GM21737 (cell line): ENCODE data around the gene STIM2.
"Not testable (repeated sequence)": the region's sequence is repeated elsewhere in the genome, so short reads cannot be mapped to it uniquely, and the experiment has no call there.

Experiments used
- ATAC-seq: cut with Tn5 transposase; IDR thresholded peaks from one replicate; pipeline ENCODE4 v1.9.1; 2021; ENCODE audit warnings: mild to moderate bottlenecking, moderate library complexity; ENCODE audit not compliant: unreplicated experiment

STIM2 gene

DNA sequence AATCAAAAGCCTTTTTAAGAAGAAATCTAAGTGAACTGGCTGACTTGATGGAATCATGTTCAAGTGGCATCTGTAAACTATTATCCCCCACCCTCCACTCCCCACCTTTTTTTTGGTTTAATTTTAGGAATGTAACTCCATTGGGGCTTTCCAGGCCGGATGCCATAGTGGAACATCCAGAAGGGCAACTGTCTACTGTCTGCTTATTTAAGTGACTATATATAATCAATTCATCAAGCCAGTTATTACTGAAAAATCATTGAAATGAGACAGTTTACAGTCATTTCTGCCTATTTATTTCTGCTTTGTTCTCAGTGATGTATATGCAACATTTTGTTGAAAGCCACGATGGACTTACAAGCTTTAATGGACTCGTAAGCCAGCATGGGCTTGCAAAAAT is 162.3 kb downstream of the STIM2 start:
- ATAC-seq: no peak

DNA sequence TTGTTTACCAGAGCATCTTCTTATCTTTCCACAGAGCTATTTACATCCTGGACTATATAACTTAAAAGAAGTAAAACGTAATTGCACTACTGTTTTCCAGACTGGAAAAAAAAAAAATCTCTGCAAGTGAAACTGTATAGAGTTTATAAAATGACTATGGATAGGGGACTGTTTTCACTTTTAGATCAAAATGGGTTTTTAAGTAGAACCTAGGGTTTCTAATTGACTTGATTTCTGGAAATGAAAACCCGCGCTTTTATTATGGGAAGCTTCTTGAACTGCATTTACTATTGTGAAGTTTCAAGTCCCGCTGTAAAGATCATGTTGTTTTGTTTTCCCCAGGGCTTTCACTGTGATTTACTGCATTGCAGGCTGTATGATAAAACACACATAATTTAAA is 162.7 kb downstream of the STIM2 start:
- ATAC-seq: no peak

- no peak for ATAC-seq
These were observed 164.2 kb downstream of the STIM2 start for GRCh38 chr4:27024805-27025204.

- ATAC-seq: no peak
These were observed 166.8 kb downstream of the STIM2 start for GRCh38 chr4:27027428-27027827.

GRCh38 chr4:27035127-27035526 is 174.5 kb downstream of the STIM2 start:
- not testable (repeated sequence) for ATAC-seq

- ATAC-seq: no peak
These were observed 179.7 kb downstream of the STIM2 start for GRCh38 chr4:27040356-27040755.

DNA sequence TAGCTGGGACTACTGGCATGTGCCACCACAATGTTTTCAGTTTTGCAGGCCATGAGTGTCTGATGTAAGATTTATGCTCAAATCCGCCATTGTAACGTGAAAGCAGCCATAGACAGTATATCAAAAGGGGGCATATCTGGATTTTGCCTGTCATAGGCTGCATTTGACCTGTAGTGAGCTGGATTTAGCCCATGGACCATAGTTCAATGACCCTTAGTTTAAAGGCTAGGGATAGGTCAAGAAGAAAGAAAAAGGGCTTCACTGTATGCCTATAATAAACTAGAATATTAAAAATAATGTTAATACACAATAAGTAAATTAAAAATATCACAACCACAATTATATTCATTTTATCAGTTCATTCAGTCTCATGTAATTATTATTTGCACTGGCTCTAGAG is 181.8 kb downstream of the STIM2 start:
- ATAC-seq: no peak

- no peak for ATAC-seq
These were observed 182.6 kb downstream of the STIM2 start for GRCh38 chr4:27043200-27043599.

- ATAC-seq: no peak
These were observed 186.2 kb downstream of the STIM2 start for GRCh38 chr4:27046851-27047250.

GRCh38 chr4:27048429-27049238 is 188.0 kb downstream of the STIM2 start:
- ATAC-seq: no peak

GRCh38 chr4:27049239-27049829 is 188.7 kb downstream of the STIM2 start:
- no peak for ATAC-seq

- ATAC-seq: no peak
These were observed 190.1 kb downstream of the STIM2 start for GRCh38 chr4:27050731-27051130.

DNA sequence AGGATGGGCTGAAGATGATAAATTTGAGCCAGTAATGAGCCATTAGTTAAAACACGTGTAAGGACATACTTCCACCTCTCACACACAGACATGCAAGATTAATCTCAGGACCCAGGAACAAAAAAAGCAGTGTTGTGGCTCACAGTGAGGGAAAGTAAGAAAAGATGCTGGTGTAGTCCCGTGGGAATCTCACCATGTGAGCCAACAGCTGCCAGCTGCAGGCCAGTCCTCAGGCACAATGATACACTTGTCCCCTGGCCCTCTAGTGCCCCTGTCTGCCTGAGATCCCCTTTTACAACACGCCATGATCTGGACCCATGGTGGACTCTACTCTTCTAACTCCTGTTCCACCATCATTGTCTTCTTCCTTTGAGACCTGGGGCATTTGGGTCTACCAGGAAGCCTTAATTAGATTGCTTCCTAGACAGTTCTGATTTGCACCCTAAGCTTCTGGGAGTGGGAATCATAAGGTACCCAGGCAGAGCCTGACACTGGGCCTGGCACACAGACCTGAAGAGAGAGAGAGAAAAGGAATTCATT is 194.7 kb downstream of the STIM2 start:
- ATAC-seq: no peak

DNA sequence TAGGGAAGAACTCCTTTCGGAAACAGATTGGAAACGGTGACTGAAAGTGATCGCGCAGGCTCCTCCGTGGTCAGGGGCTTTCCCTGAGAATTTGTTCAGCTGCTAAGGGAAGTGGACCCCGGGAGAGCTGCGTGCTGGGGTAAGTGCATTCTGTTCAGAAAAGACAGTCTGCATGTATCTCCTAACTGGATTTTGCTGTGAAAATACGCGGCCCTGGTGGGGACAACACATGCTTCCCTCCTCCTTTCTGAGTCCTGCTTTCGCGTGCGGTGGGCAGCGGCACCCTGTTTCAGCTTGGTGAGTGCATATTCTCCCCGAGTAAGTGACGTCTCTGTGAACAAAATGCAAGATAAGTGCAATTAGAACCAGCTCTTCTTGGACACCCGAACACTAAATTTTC is 195.6 kb downstream of the STIM2 start:
- ATAC-seq: no peak

GRCh38 chr4:27057053-27057452 is 196.4 kb downstream of the STIM2 start:
- ATAC-seq: no peak

- no peak for ATAC-seq
These were observed 197.0 kb downstream of the STIM2 start for GRCh38 chr4:27057662-27058061.

DNA sequence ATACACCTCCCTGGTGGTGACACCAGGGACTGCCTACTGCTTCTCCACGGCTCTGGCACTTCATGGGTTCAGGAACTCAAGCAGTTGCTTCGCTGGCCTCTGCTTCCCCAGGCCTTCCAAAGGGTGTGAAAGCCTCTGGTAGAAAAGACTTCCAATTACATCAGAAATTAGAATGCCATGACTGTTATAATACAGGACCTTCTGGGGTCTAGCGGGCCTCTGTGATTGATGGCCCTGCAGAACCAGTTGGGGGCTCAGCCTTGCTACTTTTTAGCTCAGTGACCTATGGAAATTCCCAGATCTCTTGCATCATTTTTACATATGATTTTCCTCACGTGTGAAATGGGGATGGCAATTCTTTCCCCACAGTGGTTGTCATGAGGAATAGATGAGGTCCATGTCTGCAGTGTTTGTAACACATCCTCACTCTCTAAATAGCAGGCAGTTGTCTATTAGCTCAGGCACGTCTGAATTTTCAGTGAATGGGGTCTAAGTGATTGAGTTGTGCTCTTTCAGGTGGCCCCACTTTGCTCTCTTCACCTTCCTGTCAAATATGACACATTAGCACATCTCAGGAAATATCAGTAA is 198.3 kb downstream of the STIM2 start:
- ATAC-seq: no peak

DNA sequence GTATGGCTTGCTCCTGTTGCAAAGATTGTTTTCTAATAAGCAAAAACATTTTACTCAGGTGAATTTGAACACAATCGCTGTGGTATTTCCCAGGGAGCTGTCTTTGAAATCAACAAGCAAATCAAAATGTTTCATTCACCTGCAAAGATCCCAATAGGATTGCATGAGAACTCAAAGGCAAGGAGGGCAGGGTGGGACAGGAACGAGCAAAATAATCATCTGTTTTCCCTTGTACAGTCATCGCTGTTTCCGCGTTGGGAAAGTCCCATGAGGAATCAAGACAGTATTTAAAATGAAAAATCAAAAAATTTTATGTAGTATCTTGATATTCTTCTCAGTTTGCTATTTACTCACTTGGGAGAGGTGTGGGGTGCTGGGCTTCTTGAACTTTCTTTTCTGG is 198.8 kb downstream of the STIM2 start:
- ATAC-seq: no peak

GRCh38 chr4:27062256-27062655 is 201.6 kb downstream of the STIM2 start:
- no peak for ATAC-seq

DNA sequence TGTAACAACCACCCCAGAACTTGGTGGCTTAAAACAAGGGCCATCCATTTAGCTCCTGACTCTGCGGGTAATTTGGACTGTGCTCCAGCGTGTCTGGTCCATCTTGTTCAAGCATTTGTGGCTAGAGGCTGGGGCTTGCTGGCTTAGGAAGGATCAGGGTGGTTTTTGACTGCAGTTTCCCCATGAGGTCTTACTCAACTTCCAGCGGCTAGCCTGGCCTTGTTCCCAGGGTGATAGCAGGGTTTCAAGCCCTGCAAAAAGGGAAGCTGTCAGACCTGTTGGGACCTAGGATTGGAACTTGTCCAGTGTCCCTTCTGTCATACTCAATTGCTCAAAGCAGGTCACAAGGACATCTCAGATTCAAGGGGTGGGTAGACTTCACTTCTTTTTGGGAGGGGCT is 205.9 kb downstream of the STIM2 start:
- no peak for ATAC-seq

GRCh38 chr4:27068151-27068867 is 207.7 kb downstream of the STIM2 start:
- ATAC-seq: no peak
